Activated CD8-positive, alpha-beta T cell treated with anti-CD3 and anti-CD28 coated beads for 36 hours (primary cell): ENCODE results near the gene CLCNKA. TPM values are rescaled to one million over a fixed set of nuclear protein-coding genes. Genes with fewer than 3 reads are reported as not detected.

Experiments
- ATAC-seq: fragments of 200-7000 bp; cut with Tn5 transposase; one replicate; pipeline ENCODE4 v1.10.0; 2021; ENCODE audit warnings: mild to moderate bottlenecking, moderate library complexity
- CTCF ChIA-PET: fragments of 350-600 bp; sonication (Branson Sonifier 250); formaldehyde crosslinking; loops from one replicate; lab custom pipeline; 2021; ENCODE audit warnings: antibody characterized with exemption; lab: Charles Lee
- POLR2A ChIA-PET: fragments of 350-600 bp; sonication (Branson Sonifier 250); formaldehyde crosslinking; loops from one replicate; lab custom pipeline; 2021; ENCODE audit warnings: antibody characterized with exemption; lab: Charles Lee
- DNase-seq: peaks from one replicate; pipeline ENCODE4 v3.0.0-alpha.2; 2020
- H3K27ac Mint-ChIP-seq: one replicate; pipeline ENCODE4 v1.8.0; 2021; ENCODE audit warnings: mild to moderate bottlenecking, mixed read lengths
- H3K27me3 Mint-ChIP-seq: one replicate; pipeline ENCODE4 v1.8.0; 2021; ENCODE audit warnings: mixed read lengths
- H3K36me3 Mint-ChIP-seq: one replicate; pipeline ENCODE4 v1.8.0; 2021; ENCODE audit warnings: low read depth, mixed read lengths
- H3K4me1 Mint-ChIP-seq: one replicate; pipeline ENCODE4 v1.8.0; 2021; ENCODE audit warnings: low read depth, mixed read lengths
- H3K4me3 Mint-ChIP-seq: one replicate; pipeline ENCODE4 v1.8.0; 2021; ENCODE audit warnings: mild to moderate bottlenecking, moderate library complexity, mixed read lengths
- H3K9me3 Mint-ChIP-seq: one replicate; pipeline ENCODE4 v1.8.0; 2021; ENCODE audit warnings: mixed read lengths
- intact Hi-C: fragments of 100-400 bp; cut with micrococcal nuclease; formaldehyde crosslinking; loops from one replicate; pipeline ENCODE4 v1.10.0; 2022
- total RNA-seq, 2 experiments: library from RNA; stranded (reverse); gene quantifications; one replicate each; pipeline ENCODE4 v1.2.3, GENCODE V29; 2021
- TF ChIP-seq, protein P1 (sequence below): fragments of 200-600 bp; IDR thresholded peaks from one replicate; pipeline ENCODE4 v1.8.0; 2022; ENCODE audit warnings: antibody characterized with exemption, mild to moderate bottlenecking

The CLCNKA gene
- total RNA-seq, 2 experiments from 2014 or later = not detected

DNA sequence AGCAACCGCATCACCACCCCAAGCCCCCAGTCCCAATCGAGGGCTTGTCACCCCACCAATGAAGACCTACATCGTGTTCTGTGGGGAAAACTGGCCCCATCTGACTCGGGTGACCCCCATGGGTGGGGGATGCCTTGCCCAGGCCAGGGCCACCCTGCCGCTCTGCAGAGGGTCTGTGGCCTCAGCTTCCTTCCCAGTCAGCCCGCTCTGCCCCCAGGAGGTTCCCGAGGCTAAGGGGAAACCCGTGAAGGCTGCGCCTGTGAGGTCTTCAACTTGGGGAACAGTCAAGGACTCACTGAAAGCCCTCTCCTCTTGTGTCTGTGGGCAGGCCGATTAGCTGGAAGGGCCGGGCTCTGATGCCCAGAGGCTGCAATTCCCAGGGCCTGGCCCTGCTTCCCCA lies 15.8 kb upstream of the CLCNKA start:
- intact Hi-C loops = loop anchor here (5.0 kb wide), 1 partner anchor 51 kb away; no protein-coding TSS in a partner anchor
- Mint-ChIP-seq H3K4me1 (peaks cover 6% of the 10 kb centered on the region), H3K4me3 (no peak overlapping the region), H3K27me3 (no peaks in the 10 kb centered on the region), H3K27ac (no peak overlapping the region), H3K36me3 (no peaks in the 10 kb centered on the region), H3K9me3 (no peaks in the 10 kb centered on the region)
- CTCF ChIA-PET = interaction anchor here (3.5 kb wide), 1 partner anchor 189 kb away, joined by 29 read pairs; no protein-coding TSS in a partner anchor
- TF ChIP-seq, protein P1, sequence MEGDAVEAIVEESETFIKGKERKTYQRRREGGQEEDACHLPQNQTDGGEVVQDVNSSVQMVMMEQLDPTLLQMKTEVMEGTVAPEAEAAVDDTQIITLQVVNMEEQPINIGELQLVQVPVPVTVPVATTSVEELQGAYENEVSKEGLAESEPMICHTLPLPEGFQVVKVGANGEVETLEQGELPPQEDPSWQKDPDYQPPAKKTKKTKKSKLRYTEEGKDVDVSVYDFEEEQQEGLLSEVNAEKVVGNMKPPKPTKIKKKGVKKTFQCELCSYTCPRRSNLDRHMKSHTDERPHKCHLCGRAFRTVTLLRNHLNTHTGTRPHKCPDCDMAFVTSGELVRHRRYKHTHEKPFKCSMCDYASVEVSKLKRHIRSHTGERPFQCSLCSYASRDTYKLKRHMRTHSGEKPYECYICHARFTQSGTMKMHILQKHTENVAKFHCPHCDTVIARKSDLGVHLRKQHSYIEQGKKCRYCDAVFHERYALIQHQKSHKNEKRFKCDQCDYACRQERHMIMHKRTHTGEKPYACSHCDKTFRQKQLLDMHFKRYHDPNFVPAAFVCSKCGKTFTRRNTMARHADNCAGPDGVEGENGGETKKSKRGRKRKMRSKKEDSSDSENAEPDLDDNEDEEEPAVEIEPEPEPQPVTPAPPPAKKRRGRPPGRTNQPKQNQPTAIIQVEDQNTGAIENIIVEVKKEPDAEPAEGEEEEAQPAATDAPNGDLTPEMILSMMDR = no peak
- ATAC-seq = no peak
- POLR2A ChIA-PET = interaction anchor here (0.8 kb wide), 1 partner anchor 56 kb away, joined by 3 read pairs; no protein-coding TSS in a partner anchor
- DNase-seq = no peak

DNA sequence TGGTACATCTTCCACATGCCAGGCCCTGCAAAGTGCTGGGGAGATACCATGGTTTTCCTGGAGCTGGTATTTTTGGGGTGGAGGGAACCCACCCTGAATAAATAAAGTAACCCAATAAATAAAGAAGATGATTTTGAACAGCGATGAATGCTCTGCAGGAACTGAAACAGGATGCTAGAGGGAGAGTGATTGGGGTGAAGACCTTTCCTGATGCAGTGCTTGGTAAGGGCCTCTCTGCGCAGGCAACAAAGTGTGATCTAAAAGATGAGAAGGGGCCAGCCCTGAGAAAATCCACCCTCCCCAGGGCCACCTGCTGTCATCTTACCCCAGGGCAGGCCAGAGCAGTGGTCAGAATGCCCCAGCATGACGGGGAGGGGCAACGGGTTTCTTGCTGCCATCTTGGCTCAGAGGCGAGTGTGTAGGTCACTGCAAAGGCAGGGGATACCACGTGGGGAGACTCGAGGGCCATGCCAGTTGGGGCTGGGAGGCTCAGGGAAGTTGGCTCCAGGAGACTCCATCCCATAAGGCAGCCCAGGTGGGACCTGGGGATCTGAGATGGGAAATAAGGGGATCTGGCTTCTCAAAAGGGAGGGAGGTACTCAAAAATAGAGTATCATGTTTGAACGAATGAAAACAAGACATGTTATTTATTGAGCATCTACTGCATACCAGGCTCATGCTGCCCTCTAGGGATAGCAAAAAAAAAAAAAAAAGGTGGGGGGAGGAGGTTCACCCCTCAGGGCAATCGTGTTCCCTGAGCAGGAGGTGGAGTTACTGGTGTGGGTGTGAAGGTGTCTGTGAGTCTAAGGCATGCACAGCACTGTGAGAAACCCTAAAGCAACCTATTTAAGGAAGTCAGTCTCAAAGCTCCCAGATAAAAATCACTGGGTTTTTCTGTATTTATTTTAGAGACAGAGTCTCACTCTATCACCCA lies 15.0 kb upstream of the CLCNKA start:
- ChIA-PET POLR2A (no interaction called here), CTCF (interaction anchor here (0.6 to 3.5 kb wide), 21 partner anchors 8 to 215 kb away, joined by 3 to 29 read pairs (median 4); partner anchors contain the start of genes FAM131C and HSPB7)
- no peaks in the 10 kb centered on the region for H3K9me3 Mint-ChIP-seq
- peaks cover 3% of the 10 kb centered on the region for H3K27me3 Mint-ChIP-seq
- no peak overlapping the region for H3K4me3 Mint-ChIP-seq
- no peak overlapping the region for H3K27ac Mint-ChIP-seq
- ATAC-seq (peak; percentile 93), DNase-seq (peak; percentile 43)
- intact Hi-C loops = loop anchor here (5.0 kb wide), 1 partner anchor 50 kb away; no protein-coding TSS in a partner anchor
- TF ChIP-seq, protein P1 = peak; percentile 27
- H3K36me3 Mint-ChIP-seq = no peaks in the 10 kb centered on the region
- peaks cover 6% of the 10 kb centered on the region for H3K4me1 Mint-ChIP-seq

DNA sequence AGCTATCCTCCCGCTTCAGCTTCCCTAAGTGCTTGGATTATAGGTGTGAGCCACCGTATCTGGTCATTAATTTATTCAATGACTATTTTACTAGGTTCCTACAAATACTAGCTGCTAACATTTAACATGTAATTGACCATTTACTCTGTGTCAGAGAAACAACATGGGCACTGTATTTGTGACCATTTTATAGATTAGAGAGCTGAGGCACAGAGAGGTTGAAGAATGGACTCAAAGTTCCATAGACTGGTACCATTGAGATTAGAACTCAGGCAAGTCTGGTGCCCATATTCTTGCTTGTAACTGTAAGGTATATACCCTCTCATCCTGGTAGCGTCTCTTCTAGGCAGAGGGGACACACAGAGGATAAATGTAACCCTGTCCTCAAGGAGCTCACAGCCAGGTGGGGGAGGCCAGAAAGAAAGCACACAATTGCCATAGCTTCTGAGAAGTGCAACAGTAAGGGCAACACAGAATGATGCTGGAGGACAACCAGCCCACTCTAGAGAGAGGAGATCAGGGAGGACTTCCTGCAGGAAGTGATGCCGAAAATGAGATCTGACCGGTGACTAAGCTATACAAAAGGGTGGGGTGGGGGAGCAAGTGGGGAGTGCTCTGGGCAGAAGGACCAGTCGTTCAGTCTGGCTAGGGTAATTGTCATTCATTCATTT lies 14.0 kb upstream of the CLCNKA start:
- POLR2A ChIA-PET = interaction anchor here (0.7 kb wide), 1 partner anchor 11 kb away, joined by 3 read pairs; no protein-coding TSS in a partner anchor
- CTCF ChIA-PET = interaction anchor here (0.6 to 3.5 kb wide), 22 partner anchors 8 to 216 kb away, joined by 3 to 29 read pairs (median 4); partner anchors contain the start of genes FAM131C and HSPB7
- H3K4me3 Mint-ChIP-seq = no peak overlapping the region

DNA sequence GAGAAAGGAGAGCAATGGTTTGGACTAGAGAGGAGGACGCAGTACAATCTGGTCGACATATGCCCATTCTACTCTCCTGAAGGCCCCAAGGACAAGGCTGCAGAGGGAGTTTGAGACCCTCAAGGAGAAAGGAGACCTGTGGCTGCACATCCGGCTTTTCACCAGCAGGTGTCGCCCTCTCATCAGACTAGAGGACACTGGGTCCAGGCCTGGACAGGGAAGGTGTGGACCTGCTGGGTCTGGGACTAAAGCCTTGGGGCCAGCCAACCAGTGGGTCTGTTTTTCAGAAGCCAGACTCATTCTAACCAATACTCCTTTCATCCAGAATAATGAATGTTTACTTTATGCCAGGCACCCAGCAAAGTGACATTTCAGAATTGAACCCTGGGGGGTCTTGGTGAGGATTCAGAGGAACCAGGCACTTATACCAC lies 12.8 kb upstream of the CLCNKA start:
- peaks cover 15% of the 10 kb centered on the region for H3K4me1 Mint-ChIP-seq

More for the DNA sequence above, 14.0 kb upstream of the CLCNKA start:
- peaks cover 10% of the 10 kb centered on the region for H3K4me1 Mint-ChIP-seq
- H3K9me3 Mint-ChIP-seq = no peaks in the 10 kb centered on the region
- H3K36me3 Mint-ChIP-seq = no peaks in the 10 kb centered on the region
- intact Hi-C loops = loop anchor here (5.0 kb wide), 1 partner anchor 49 kb away; no protein-coding TSS in a partner anchor
- TF ChIP-seq, protein P1 = no peak
- H3K27ac Mint-ChIP-seq = no peak overlapping the region
- peaks cover 3% of the 10 kb centered on the region for H3K27me3 Mint-ChIP-seq
- no peak for ATAC-seq
- DNase-seq = no peak

More for the DNA sequence above, 12.8 kb upstream of the CLCNKA start:
- CTCF ChIA-PET = interaction anchor here (0.6 to 2.4 kb wide), 28 partner anchors 8 to 217 kb away, joined by 3 to 29 read pairs (median 4); partner anchors contain the start of genes CLCNKA, HSPB7 and ZBTB17
- no peak overlapping the region for H3K27ac Mint-ChIP-seq
- H3K27me3 Mint-ChIP-seq = peaks cover 5% of the 10 kb centered on the region
- no peak overlapping the region for H3K4me3 Mint-ChIP-seq
- DNase-seq (peak; percentile 87), ATAC-seq (peak; percentile 60)
- no peaks in the 10 kb centered on the region for H3K9me3 Mint-ChIP-seq
- POLR2A ChIA-PET = no interaction called here
- TF ChIP-seq, protein P1 = peak; percentile 99
- H3K36me3 Mint-ChIP-seq = no peaks in the 10 kb centered on the region
- intact Hi-C loops = loop anchor here (5.0 kb wide), 1 partner anchor 48 kb away; no protein-coding TSS in a partner anchor
